ENCODE measurements around the gene ARMCX1. TPM values are rescaled to one million over a fixed set of nuclear protein-coding genes. Genes with fewer than 3 reads are reported as not detected.
"Not testable (repeated sequence)": the region's sequence is repeated elsewhere in the genome, so short reads cannot be mapped to it uniquely, and the experiment has no call there.

The ARMCX1 gene
- 1 to 10 TPM; 6.9 to 7.3 TPM for total RNA-seq

DNA sequence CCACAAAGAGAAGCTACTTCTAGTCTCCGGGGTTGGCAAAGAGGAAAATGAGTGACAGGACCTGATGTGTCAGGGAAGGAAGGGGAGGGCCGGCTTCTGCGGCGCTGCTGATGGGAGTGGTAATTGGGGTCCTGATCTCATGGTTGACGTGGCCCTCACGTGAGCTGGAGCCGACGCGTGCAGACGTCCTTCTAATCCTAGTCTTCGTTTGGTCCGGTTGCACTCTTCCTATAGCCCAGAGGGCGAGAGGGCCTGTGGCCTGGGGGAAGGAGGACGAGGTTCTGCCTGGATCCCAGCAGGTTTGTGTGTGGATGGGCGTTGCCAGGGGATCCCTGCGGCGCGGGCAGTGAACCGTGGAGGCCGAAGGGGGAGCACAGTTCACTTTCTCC is at the start of gene ARMCX1:
TSS of gene ARMCX1 (plus strand) at position 186 of the 389 bp plus-strand sequence. CDS start 2,384 bp downstream, outside the sequence.
- Mint-ChIP-seq H3K36me3 (peaks cover 9% of the 10 kb centered on the region), H3K27ac (peak within 1 kb of the TSS; percentile 56), H3K9me3 (no peaks in the 10 kb centered on the region), H3K27me3 (peaks cover 4% of the 10 kb centered on the region), H3K4me3 (peak within 1 kb of the TSS; percentile 81), H3K4me1 (peaks cover 4% of the 10 kb centered on the region)
- peak; percentile 34 for DNase-seq

DNA sequence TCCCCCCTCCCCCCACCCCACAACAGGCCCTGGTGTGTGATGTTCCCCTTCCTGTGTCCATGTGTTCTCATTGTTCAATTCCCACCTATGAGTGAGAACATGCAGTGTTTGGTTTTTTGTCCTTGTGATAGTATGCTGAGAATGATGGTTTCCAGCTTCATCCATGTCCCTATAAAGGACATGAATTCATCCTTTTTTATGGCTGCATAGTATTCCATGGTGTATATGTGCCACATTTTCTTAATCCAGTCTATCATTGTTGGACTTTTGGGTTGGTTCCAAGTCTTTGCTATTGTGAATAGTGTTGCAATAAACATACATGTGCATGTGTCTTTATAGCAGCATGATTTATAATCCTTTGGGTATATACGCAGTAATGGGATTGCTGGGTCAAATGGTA is 47.4 kb upstream of the ARMCX1 start:
- not testable (repeated sequence) for H3K9me3 Mint-ChIP-seq, H3K36me3 Mint-ChIP-seq, H3K27ac Mint-ChIP-seq, H3K27me3 Mint-ChIP-seq, H3K4me3 Mint-ChIP-seq, H3K4me1 Mint-ChIP-seq, DNase-seq

DNA sequence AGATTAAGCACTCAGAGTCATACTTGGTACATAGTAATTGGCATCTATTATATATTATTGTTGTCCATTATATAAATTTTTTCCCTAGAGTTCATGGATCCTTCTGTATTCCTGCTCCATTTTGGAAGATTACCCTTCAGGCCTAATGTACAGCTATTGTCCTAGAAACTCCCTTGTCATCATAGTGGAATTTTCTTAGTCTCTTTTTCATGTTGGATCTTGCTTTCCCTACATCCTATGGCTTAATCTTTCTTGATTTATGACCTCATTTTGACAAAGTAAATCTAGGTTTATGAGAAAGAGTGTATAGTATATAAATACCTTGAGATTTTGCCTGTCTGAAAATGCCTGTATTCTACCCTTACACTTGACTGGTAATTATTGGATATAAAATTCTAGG is 43.0 kb upstream of the ARMCX1 start:
- no peaks in the 10 kb centered on the region for H3K27me3 Mint-ChIP-seq
- no peak overlapping the region for H3K4me3 Mint-ChIP-seq
- no peak for DNase-seq
- H3K36me3 Mint-ChIP-seq, result peaks cover 6% of the 10 kb centered on the region
- no peak overlapping the region for H3K27ac Mint-ChIP-seq
- H3K9me3 Mint-ChIP-seq, result no peaks in the 10 kb centered on the region
- H3K4me1 Mint-ChIP-seq, result no peaks in the 10 kb centered on the region

DNA sequence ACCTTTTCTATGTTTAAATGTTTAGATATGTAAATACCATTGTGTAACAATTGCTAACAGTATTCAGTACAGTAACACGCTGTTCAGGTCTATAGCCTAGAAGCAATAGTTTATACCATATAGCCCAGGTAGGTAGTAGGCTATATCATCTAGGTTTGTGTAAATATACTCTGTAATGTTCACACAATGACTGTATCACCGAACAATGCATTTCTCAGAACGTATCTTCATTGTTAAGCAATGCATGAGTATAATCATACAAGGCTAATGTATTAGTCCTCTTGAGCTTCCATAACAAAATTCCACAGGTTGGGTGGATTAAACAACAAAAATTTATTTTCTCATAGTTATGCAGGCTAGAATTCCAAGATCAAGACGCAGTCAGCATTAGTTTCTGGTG is 42.4 kb upstream of the ARMCX1 start:
- Mint-ChIP-seq H3K9me3 (no peaks in the 10 kb centered on the region), H3K27ac (no peak overlapping the region), H3K27me3 (no peaks in the 10 kb centered on the region), H3K4me3 (no peak overlapping the region), H3K4me1 (no peaks in the 10 kb centered on the region), H3K36me3 (peaks cover 6% of the 10 kb centered on the region)
- DNase-seq, result no peak

DNA sequence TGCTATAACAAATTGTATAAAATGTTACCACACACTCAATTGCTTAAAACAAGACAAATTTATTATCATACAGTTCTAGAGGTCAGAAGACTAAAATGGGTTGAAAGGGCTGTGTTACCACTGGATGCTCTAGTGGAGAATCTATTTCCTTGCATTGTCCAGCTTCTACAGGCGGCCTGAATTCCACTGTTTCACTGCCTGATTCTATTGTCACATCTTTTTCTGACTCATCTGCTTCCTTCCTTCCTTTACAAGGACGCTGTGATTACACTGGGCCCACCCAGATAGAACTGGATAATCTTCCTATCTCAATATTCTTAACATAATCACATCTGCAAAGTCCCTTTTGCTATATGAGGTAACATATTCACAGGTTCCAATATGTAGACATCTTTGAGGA is 19.4 kb upstream of the ARMCX1 start:
- Mint-ChIP-seq H3K4me1 (no peaks in the 10 kb centered on the region), H3K36me3 (peaks cover 7% of the 10 kb centered on the region), H3K27ac (no peak overlapping the region), H3K4me3 (no peak overlapping the region), H3K9me3 (peaks cover 3% of the 10 kb centered on the region), H3K27me3 (no peaks in the 10 kb centered on the region)
- no peak for DNase-seq

DNA sequence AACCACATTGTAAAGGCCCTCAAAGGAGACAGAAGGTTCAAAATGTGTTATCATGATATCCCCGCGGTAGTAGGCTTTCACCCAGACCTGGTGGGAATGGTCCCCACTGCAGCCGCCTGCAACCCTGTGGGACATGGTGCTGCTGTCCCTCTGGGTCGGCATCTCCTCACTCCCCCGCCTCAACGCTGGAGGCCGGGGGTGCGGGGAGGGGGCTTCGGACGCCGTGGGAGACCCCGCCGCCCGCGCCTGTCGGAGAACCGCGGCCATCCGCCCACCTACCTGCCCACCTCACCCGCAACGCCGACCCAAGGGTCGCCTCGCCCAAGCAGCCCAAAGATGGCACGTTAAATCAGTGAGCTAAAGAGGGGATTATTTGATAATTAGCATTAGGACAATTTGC is 11.2 kb upstream of the ARMCX1 start:
- Mint-ChIP-seq H3K4me3 (no peak overlapping the region), H3K27me3 (no peaks in the 10 kb centered on the region)

DNA sequence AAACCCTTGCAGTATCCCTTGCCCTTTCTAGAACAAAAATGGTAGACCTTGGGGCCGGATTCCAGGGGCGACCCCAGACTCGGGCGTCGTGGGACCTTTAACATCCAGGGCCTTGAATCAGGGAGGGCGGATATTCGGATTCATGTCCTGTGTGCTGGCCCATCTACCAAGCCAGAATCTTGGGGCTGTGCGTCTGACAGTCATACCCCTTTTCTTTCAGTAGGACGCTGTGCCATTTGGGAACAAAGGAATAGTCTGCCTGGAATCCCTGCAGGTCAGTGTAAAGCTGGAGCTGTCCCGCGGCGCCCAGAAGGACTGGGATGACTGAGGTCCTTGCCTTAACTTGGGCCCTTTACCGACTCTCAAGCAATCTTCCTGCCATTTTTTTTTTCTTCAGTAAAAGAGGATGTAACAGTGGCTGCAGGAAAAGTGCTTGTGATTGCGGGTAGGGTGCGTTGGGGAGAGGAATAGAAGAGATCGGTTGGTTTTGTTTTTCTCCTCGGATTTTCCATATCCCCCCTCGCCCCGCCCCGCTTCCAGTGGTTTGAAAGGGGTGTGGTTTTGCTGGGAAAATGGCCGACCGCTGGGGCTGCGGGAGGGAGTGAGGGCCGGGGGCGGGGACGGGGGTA is 518 bp downstream of the ARMCX1 start:
- peaks cover 9% of the 10 kb centered on the region for H3K36me3 Mint-ChIP-seq
- peaks cover 4% of the 10 kb centered on the region for H3K27me3 Mint-ChIP-seq
- peak overlapping the region; percentile 81 for H3K4me3 Mint-ChIP-seq
- no peaks in the 10 kb centered on the region for H3K9me3 Mint-ChIP-seq
- DNase-seq, result no peak
- peaks cover 4% of the 10 kb centered on the region for H3K4me1 Mint-ChIP-seq
- peak overlapping the region; percentile 56 for H3K27ac Mint-ChIP-seq

More for the DNA sequence above, 11.2 kb upstream of the ARMCX1 start:
- Mint-ChIP-seq H3K27ac (no peak overlapping the region), H3K9me3 (peaks cover 2% of the 10 kb centered on the region), H3K36me3 (peaks cover 2% of the 10 kb centered on the region), H3K4me1 (no peaks in the 10 kb centered on the region)
- DNase-seq, result no peak

DNA sequence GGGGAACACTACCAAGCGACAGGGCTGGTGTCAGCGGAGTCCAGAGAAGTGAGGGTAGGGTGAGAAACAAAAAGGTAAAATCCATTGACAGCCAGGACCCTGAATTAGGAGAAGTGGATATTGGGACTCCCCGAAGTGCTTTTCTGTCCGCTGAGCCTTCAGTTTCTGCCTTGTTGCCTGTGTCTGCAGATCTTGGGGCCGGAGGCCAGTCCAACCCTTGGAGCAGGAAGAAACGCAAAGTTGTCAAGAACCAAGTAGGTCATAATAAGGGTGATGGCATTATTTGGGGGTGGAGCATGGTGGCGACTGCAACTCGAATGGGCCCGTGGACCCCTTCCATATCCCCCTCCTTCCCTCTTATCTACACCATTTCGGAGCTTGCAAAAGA is 1.0 kb downstream of the ARMCX1 start:
- peaks cover 4% of the 10 kb centered on the region for H3K27me3 Mint-ChIP-seq
- H3K4me3 Mint-ChIP-seq, result peak overlapping the region; percentile 81
- no peaks in the 10 kb centered on the region for H3K9me3 Mint-ChIP-seq
- peaks cover 9% of the 10 kb centered on the region for H3K36me3 Mint-ChIP-seq
- H3K4me1 Mint-ChIP-seq, result peaks cover 4% of the 10 kb centered on the region
- no peak for DNase-seq
- no peak overlapping the region for H3K27ac Mint-ChIP-seq

DNA sequence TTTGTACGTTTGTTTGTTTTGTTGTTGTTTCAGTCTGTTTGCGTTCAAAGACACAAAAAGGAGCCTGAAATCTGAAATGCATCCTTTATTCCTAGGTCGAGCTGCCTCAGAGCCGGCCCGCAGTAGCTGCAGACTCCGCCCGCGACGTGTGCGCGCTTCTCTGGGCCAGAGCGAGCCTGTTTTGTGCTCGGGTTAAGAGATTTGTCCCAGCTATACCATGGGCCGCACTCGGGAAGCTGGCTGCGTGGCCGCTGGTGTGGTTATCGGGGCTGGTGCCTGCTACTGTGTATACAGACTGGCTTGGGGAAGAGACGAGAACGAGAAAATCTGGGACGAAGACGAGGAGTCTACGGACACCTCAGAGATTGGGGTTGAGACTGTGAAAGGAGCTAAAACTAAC is 2.4 kb downstream of the ARMCX1 start:
- H3K4me3 Mint-ChIP-seq, result no peak overlapping the region
- no peak for DNase-seq
- peaks cover 4% of the 10 kb centered on the region for H3K27me3 Mint-ChIP-seq
- peaks cover 4% of the 10 kb centered on the region for H3K4me1 Mint-ChIP-seq
- H3K36me3 Mint-ChIP-seq, result peaks cover 9% of the 10 kb centered on the region
- no peaks in the 10 kb centered on the region for H3K9me3 Mint-ChIP-seq
- H3K27ac Mint-ChIP-seq, result no peak overlapping the region

DNA sequence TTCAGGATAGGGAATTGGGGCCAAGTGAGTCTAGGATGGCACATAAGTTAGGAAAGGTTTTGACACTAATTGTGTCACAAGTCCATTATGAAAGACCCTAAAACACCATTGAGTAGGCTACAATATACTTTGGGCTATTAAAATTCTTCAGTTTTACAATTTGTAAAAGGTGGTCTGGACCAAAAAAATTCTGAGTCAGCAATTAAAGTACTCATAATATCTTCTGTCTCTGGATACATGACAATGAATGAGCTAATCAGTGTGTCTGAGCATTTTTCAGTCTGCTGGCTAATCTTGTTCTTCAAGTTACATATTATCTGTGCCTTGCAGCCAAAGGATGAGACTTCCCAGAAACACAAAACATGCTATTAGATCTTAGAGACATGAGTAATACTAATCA is 14.3 kb downstream of the ARMCX1 start:
- H3K4me3 Mint-ChIP-seq, result no peak overlapping the region
- peaks cover 4% of the 10 kb centered on the region for H3K9me3 Mint-ChIP-seq
- no peak for DNase-seq
- H3K27ac Mint-ChIP-seq, result no peak overlapping the region
- H3K36me3 Mint-ChIP-seq, result no peaks in the 10 kb centered on the region
- no peaks in the 10 kb centered on the region for H3K4me1 Mint-ChIP-seq
- H3K27me3 Mint-ChIP-seq, result no peaks in the 10 kb centered on the region

DNA sequence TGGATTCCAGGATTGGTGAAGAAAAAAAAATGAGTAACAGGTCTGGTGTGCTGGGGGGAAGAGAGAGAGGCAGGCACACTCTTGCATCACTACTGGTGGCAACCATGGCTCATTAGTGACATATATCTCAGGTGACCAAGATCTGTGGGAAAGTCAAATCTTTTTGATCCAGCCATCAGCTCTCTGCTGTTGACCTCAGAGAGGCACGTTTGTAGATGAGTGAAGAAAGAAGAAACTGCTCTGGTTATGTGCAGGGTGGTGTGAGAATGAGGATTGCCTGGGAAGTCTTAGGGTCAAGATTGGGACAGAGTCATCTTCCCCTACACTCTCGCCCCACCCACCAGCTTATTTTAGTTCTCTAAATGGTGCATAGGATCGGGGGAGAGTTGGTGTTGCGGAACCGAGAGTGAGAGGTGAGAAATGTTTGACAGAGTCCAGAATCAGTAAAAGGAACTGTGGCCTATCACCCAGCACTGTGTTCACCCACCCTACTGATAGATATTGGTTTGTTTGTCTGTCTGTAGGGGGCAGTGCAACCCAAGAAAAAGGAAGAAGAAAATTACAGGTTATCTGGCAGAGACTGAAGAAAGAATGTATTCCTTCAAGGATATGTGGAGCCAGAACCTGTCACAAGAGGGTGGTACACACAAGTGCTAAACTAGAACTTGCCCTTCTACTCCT is 45.5 kb downstream of the ARMCX1 start:
- peaks cover 25% of the 10 kb centered on the region for H3K27me3 Mint-ChIP-seq
- peak; percentile 8 for DNase-seq
- no peaks in the 10 kb centered on the region for H3K9me3 Mint-ChIP-seq
- no peak overlapping the region for H3K4me3 Mint-ChIP-seq
- no peaks in the 10 kb centered on the region for H3K4me1 Mint-ChIP-seq
- H3K27ac Mint-ChIP-seq, result no peak overlapping the region
- H3K36me3 Mint-ChIP-seq, result no peaks in the 10 kb centered on the region

DNA sequence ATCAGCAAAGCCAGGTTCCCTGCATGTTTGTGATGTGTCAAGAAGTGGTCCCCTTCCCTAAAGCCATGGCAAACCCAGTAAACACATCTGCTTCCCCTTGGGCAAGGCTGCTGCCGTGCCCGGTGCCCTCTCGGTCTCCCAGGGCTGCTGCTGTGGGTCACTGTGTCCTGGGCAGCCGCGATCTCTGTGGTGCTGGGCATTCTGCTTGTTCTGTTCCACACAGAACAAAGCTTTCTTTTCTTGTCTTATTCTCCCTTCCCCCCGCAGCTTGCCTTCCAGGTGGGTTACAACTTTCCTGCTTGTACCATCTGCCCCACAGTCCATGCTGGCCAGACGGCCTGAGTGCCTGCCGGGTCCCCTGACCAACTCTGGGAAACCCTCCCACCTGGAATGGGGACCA is 49.2 kb downstream of the ARMCX1 start:
- not testable (repeated sequence) for DNase-seq, H3K27ac Mint-ChIP-seq, H3K36me3 Mint-ChIP-seq, H3K4me1 Mint-ChIP-seq, H3K4me3 Mint-ChIP-seq, H3K9me3 Mint-ChIP-seq
- peaks cover 14% of the 10 kb centered on the region for H3K27me3 Mint-ChIP-seq

DNA sequence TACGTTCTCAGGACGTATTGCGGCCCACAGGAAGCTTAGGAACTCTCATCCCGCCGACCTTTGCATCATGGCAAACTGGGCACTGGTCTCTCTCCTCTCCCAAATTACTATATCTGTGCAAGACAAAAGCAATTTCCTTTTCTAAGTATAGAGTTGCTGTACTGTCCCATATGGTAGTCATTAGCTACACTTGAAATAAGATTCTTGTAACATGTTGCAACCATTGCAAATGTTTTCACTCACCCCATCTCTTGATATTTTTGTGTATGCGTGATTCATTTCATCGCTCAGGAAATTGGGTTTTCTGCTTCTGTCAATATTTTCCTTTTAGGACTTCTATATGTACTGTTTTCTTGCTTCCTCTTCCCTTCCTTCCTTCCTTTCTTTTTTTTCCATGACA is 51.7 kb downstream of the ARMCX1 start:
- Mint-ChIP-seq H3K4me1 (no peaks in the 10 kb centered on the region), H3K27ac (no peak overlapping the region), H3K4me3 (no peak overlapping the region), H3K27me3 (peaks cover 4% of the 10 kb centered on the region), H3K9me3 (no peaks in the 10 kb centered on the region), H3K36me3 (no peaks in the 10 kb centered on the region)
- DNase-seq, result no peak
